Heart right ventricle (tissue), 16 donors: Measurements from ENCODE around the gene DGKI. TPM values are rescaled to one million over a fixed set of nuclear protein-coding genes. Genes with fewer than 3 reads are reported as not detected.

Experiments
- ATAC-seq, 8 donors: fragments of 200-7000 bp; cut with Tn5 transposase; one replicate each; pipeline ENCODE4 v1.9.1; 2020; ENCODE audit warnings: mild to moderate bottlenecking in 8 of 8, moderate library complexity in 8 of 8, moderate number of reproducible peaks in 1 of 8
- DNase-seq, 2 donors: peaks; one replicate each; pipeline ENCODE4 v3.0.0-alpha.2; 2020
- H3K27ac ChIP-seq, 10 donors: fragments of 200-600 bp; sonication (generic) in 2 of 10; one replicate each; pipeline versions ENCODE4 v1.5.0 to v1.8.0; 2020 to 2022; ENCODE audit warnings: mild to moderate bottlenecking in 3 of 10
- H3K27me3 ChIP-seq, 7 donors: fragments of 200-600 bp; one replicate each; pipeline ENCODE4 v1.8.0; 2021 to 2022; ENCODE audit warnings: mild to moderate bottlenecking in 2 of 7
- H3K36me3 ChIP-seq, 9 donors: fragments of 200-600 bp; sonication (generic) in 1 of 9; one replicate each; pipeline versions ENCODE4 v1.5.0 to v1.8.0; 2020 to 2022; ENCODE audit warnings: mild to moderate bottlenecking in 2 of 9
- H3K4me1 ChIP-seq, 9 donors: fragments of 200-600 bp; sonication (generic) in 1 of 9; one replicate each; pipeline versions ENCODE4 v1.5.0 to v1.8.0; 2020 to 2022; ENCODE audit warnings: mild to moderate bottlenecking in 4 of 9
- H3K4me3 ChIP-seq, 10 donors: fragments of 200-600 bp; sonication (generic) in 2 of 10; one replicate each; pipeline versions ENCODE4 v1.5.0 to v1.8.0; 2020 to 2022; ENCODE audit warnings: mild to moderate bottlenecking in 7 of 10, moderate library complexity in 2 of 10
- H3K9me3 ChIP-seq, 11 donors: fragments of 200-600 bp in 10 of 11; sonication (generic) in 2 of 11; one replicate each; pipeline versions ENCODE4 v1.5.0 to v1.8.0; 2013 to 2022; ENCODE audit warnings: mild to moderate bottlenecking in 2 of 11, control low read depth in 1 of 11, moderate library complexity in 1 of 11
- WGBS, 2 donors: extraction: QIAGEN DNeasy Blood & Tissue Kit; methylation state at CpG; one replicate each; pipeline ENCODE4 v1.1.7; 2013; ENCODE audit warnings: inconsistent platforms in 1 of 2; 5-methylcytosine and 5-hydroxymethylcytosine counted together
- intact Hi-C, 10 donors: fragments of 100-400 bp; cut with DNase I; formaldehyde crosslinking; loops; one replicate each; pipeline versions ENCODE4 v1.11.1 to v1.14.2; 2022
- long read RNA-seq, 3 donors: library from polyadenylated mRNA; unstranded; transcript quantifications; one replicate each; pipeline ENCODE4 v2.0.0, GENCODE V29; 2020 to 2021
- polyA plus RNA-seq, 2 donors: library from polyadenylated mRNA; stranded (reverse); fragments of 200-250 nt; gene quantifications; one replicate each; pipeline ENCODE4 v1.2.3, GENCODE V29; 2013
- total RNA-seq, 10 donors: library from RNA; stranded (reverse); fragmentation: NEBNext Ultra II Directional in 3 of 10; extraction: Animal tissue kit (Norgen Biotek cat#: 25700) in 3 of 10; gene quantifications; one replicate each; pipeline versions ENCODE4 v1.2.1 to v1.2.4, GENCODE V29; 2021 to 2023
- TF ChIP-seq, protein P1 (sequence below), 9 donors: fragments of 200-600 bp; sonication (generic) in 2 of 9; IDR thresholded peaks; one replicate each; pipeline versions ENCODE4 v1.5.0 to v1.8.0; 2021 to 2022; ENCODE audit warnings: antibody characterized with exemption in 9 of 9, mild to moderate bottlenecking in 5 of 9, moderate library complexity in 1 of 9
- donor health status: Arrhythmogenic right ventricular cardiomyopathy.
- donor health status: ischemic (EF 13 %, LVEDD 7.1; RV severe dilation, severe dysfunction).
- donor health status: healthy with polysubstance abuse.
- donor health status: DM: no; HTN: yes; CAD: no.
- donor health status: DM: no; HTN: no; CAD: no.
- donor health status: ischemic (EF 25% LVEDD 6.9; RV normal size, moderate dysfunction).
- donor health status: ischemic (EF 25% LVEDD 5.7; RV mildly dilated, moderate dysfunction).
- donor health status: healthy.
- donor health status: DM: yes; HTN: yes; CAD: no.
- donor health status: Ischemic cardiomyopathy.
- donor health status: ischemic (EF 35%, LVEDD 5.7; RV mildly dilated, moderate dysfunction).
- donor health status: nonischemic (EF 11% LVEDD 7.7; RV severe dilation, severe dysfunction).
- donor health status: DM: yes; HTN: yes; CAD: no.
- donor health status: PGD.
- donor health status: ischemic (EF 29% LVEDD 5.4; RV normal size, mild dysfunction).
- donor health status: nonischemic (EF 23%, LVEDD 6.1; RV moderate dilation, normal function).

Gene DGKI
- 1 to 10 TPM in 8 of 10 donors, under 1 TPM in 2; 0.62 to 2.6 (median 1.2) TPM for total RNA-seq
- polyA plus RNA-seq = under 1 TPM; 0.16 to 0.22 TPM
- long read RNA-seq, donor 1 = 0 reads
- long read RNA-seq, donor 2 = 0 reads
- long read RNA-seq, donor 3, partial matches to known transcripts = 0 of 1 reads
- long read RNA-seq, donor 3, other reads (novel, unspliced or antisense) = 1 of 1 reads

GRCh38 chr7:137846827-137847567 lies at the start of gene DGKI:
Gene DGKI (minus strand): TSS chr7:137846974.
- TF ChIP-seq, protein P1, sequence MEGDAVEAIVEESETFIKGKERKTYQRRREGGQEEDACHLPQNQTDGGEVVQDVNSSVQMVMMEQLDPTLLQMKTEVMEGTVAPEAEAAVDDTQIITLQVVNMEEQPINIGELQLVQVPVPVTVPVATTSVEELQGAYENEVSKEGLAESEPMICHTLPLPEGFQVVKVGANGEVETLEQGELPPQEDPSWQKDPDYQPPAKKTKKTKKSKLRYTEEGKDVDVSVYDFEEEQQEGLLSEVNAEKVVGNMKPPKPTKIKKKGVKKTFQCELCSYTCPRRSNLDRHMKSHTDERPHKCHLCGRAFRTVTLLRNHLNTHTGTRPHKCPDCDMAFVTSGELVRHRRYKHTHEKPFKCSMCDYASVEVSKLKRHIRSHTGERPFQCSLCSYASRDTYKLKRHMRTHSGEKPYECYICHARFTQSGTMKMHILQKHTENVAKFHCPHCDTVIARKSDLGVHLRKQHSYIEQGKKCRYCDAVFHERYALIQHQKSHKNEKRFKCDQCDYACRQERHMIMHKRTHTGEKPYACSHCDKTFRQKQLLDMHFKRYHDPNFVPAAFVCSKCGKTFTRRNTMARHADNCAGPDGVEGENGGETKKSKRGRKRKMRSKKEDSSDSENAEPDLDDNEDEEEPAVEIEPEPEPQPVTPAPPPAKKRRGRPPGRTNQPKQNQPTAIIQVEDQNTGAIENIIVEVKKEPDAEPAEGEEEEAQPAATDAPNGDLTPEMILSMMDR (IDR thresholded peaks at IDR 0.05) = no peak
- Histone ChIP-seq H3K4me3 (peak within 1 kb of the TSS in 9 of 10 donors; percentile 26 to 52 (median 41)), H3K9me3 (no peaks in the 10 kb centered on the region), H3K4me1 (peaks cover 0 to 11% (median 9%) of the 10 kb centered on the region in 9 donors), H3K27ac (no peak within 1 kb of the TSS), H3K27me3 (peaks cover 0 to 65% (median 31%) of the 10 kb centered on the region in 7 donors), H3K36me3 (no peaks in the 10 kb centered on the region)
- peak in 1 of 2 donors; percentile 20 for DNase-seq
- intact Hi-C loops = no loop called here
- ATAC-seq = peak; percentile 29 to 73 (median 48)
- 1 to 3% methylated on average over 63 to 66 of the region's 66 CpGs for WGBS, 2 donors

- no peak overlapping the region for H3K4me3 ChIP-seq
- TF ChIP-seq, protein P1 (IDR thresholded peaks at IDR 0.05) = no peak
- H3K4me1 ChIP-seq = peaks cover 2 to 36% (median 25%) of the 10 kb centered on the region in 9 donors
- H3K9me3 ChIP-seq = no peaks in the 10 kb centered on the region
- DNase-seq = no peak
- intact Hi-C loops = loop anchor here in 7 of 10 donors (5.0 to 10.0 kb wide), 4 partner anchors 78 to 288 kb away; no protein-coding TSS in a partner anchor
- no peak for ATAC-seq
- H3K27ac ChIP-seq = no peak overlapping the region
- H3K27me3 ChIP-seq = no peaks in the 10 kb centered on the region
- WGBS, 2 donors = 75 to 94% methylated on average over 8 of the region's 8 CpGs
- H3K36me3 ChIP-seq = peaks cover 0 to 89% (median 28%) of the 10 kb centered on the region in 9 donors
Measured at GRCh38 chr7:137895301-137896221, 48.8 kb upstream of the DGKI start.

DNA sequence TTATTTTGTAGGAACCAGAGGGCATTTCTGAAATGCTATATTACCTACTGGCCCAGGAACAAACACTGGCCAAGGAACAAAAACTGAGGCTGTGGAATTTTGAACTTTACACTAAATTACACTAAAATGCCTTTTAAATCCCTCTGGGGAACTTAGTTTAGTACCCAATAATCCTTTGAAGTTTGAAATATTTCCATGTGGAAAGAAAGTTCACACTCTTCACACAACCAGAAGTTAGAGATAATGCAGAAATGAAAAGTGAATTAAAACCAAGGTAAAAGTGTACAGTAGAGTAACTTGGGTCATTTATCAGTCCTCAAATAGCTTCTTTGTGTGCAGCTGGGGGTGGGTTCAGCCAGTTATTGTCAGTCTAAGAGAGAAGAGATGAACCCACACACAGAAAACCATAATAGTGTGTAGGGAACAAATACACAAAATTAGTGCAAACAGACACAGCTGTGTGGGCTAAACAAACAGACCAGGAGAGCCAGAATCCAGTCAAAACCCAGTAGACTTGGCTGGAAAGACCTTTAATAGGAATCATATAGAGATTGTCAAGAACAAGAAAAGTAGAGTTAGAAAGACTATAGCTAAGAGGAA lies 46.5 kb upstream of the DGKI start:
- Histone ChIP-seq H3K36me3 (peaks cover 0 to 96% (median 28%) of the 10 kb centered on the region in 9 donors), H3K27me3 (no peaks in the 10 kb centered on the region), H3K4me1 (peaks cover 0 to 20% (median 12%) of the 10 kb centered on the region in 9 donors), H3K27ac (no peak overlapping the region), H3K9me3 (no peaks in the 10 kb centered on the region), H3K4me3 (no peak overlapping the region)
- no peak for ATAC-seq
- intact Hi-C loops = loop anchor here in 2 of 10 donors (10.0 kb wide), 1 partner anchor 78 kb away; no protein-coding TSS in a partner anchor
- TF ChIP-seq, protein P1 (IDR thresholded peaks at IDR 0.05) = no peak
- DNase-seq = no peak
